ENCODE data around the gene SPPL2B. TPM values are rescaled to one million over a fixed set of nuclear protein-coding genes. Genes with fewer than 3 reads are reported as not detected.

Gene SPPL2B
- total and polyA plus RNA-seq, 9 of the 15 experiments (the other 6 are each of a cell fraction or from before 2014, with no cell fraction given), result 0.20 to 81.2 (median 15.1) TPM

- no peaks in the 10 kb centered on the region for H3K79me2 ChIP-seq (ENCODE audit: control insufficient read depth, insufficient read depth, low read length)
- peaks cover 0 to 31% of the 10 kb centered on the region in 2 experiments; a peak in 3 of 5 replicates for H3K4me1 ChIP-seq (replicated peaks in 1 of 2; ENCODE audit: control insufficient read depth in 2 of 2, insufficient read depth in 2 of 2, low read length in 2 of 2)
- no peaks in the 10 kb centered on the region for H3K36me3 ChIP-seq (ENCODE audit: control insufficient read depth, insufficient read depth, low read length)
- in situ Hi-C loops (cut with MboI), result no loop called here
- no peak overlapping the region for H2AFZ ChIP-seq (ENCODE audit: low read depth, low read length)
- ChIA-PET CTCF (ENCODE audit: low intra/inter-chr PET ratio) (no interaction called here), POLR2A (interaction anchor here (1.0 kb wide), 1 partner anchor 17 kb away, joined by 3 read pairs; no protein-coding TSS in a partner anchor)
- FAIRE-seq (no peak), DNase-seq (ENCODE audit: extremely low read depth in 1 of 4, low spot score in 3 of 4) (no peak), ATAC-seq (no peak)
- intact Hi-C loops (cut with micrococcal nuclease), result no loop called here
- no peak for TF ChIP-seq EHMT2 (IDR thresholded peaks at IDR 0.05)
- TF ChIP-seq, protein P1, sequence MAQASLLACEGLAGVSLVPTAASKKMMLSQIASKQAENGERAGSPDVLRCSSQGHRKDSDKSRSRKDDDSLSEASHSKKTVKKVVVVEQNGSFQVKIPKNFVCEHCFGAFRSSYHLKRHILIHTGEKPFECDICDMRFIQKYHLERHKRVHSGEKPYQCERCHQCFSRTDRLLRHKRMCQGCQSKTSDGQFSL (CRISPR knock-in tag; IDR thresholded peaks at IDR 0.05), result peak; percentile 33; the same call in 1 of the 2 replicates
- TF ChIP-seq, protein P1 (tag; IDR thresholded peaks at IDR 0.05), result no peak
- H3K4me2 ChIP-seq (ENCODE audit: insufficient read depth, low read length), result no peak overlapping the region
- peaks cover 15 to 41% of the 10 kb centered on the region in 2 experiments; a peak in 4 of 5 replicates for H3K27me3 ChIP-seq (ENCODE audit: control insufficient read depth in 2 of 2, insufficient read depth in 2 of 2, low read length in 2 of 2)
- BruUV-seq (replicated peaks), result no TSS peak
- 12% methylated on average over 4 of the region's 17 CpGs for WGBS (ENCODE audit: insufficient coverage, low coverage, missing lambda C conversion rate)
- H3K9me3 ChIP-seq (replicated peaks; ENCODE audit: control insufficient read depth, insufficient read depth, low read depth, low read length), result no peaks in the 10 kb centered on the region; the same call in 1 of the 2 replicates
- H4K20me1 ChIP-seq (replicated peaks; ENCODE audit: control insufficient read depth, insufficient read depth, low read length), result no peaks in the 10 kb centered on the region; the same call in 1 of the 2 replicates
- H3K4me3 ChIP-seq, result no peak overlapping the region
- H3K9ac ChIP-seq (ENCODE audit: insufficient read depth in 1 of 2, low read depth in 2 of 2, low read length in 2 of 2), result 0 out of 4 replicates have a peak overlapping the region, but pooled peaks of 1 of the 2 experiments have one; percentile 10
- H3K9me1 ChIP-seq (ENCODE audit: control insufficient read depth, insufficient read depth, low read length), result peaks cover 5% of the 10 kb centered on the region
- H3K27ac ChIP-seq (ENCODE audit: extremely low read depth, low read depth, low read length), result no peak overlapping the region
These were observed 34.9 kb downstream of the SPPL2B start for GRCh38 chr19:2363419-2363818.

Measured in K562 (cell line).